Measurements from ENCODE around the gene NEDD4L. TPM values are rescaled to one million over a fixed set of nuclear protein-coding genes. Genes with fewer than 3 reads are reported as not detected.

The NEDD4L gene
- total RNA-seq, 6 experiments from 2014 or later = 11.2 to 28.1 (median 15.7) TPM

DNA sequence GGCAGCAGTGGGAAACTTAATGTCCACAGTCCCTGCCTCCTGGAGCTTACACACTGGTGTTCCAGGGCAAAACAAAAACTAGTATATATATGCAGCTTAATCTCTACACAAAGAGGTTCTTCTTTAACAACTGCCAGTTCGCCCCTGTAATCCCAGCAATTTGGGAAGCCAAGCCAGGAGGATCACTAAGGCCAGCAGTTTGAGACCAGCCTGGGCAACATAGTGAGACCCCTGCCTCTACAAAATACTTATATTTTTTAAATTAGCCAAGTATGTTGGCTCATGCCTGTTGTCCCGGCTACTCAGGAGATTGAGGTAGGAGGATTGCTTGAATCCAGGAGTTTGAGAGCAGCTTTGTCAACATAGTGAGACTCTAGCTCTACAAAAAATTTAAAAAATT is 17.2 kb upstream of the NEDD4L start:
- H3K36me3 Mint-ChIP-seq (ENCODE audit: low read depth) = no peaks in the 10 kb centered on the region
- H3K27ac Mint-ChIP-seq = no peak overlapping the region
- H3K4me3 Mint-ChIP-seq = no peak overlapping the region
- no peaks in the 10 kb centered on the region for H3K4me1 Mint-ChIP-seq (ENCODE audit: low read depth)
- H3K27me3 Mint-ChIP-seq (ENCODE audit: insufficient read depth) = peaks cover 29% of the 10 kb centered on the region
- no peak for DNase-seq
- TF ChIP-seq, protein P1, sequence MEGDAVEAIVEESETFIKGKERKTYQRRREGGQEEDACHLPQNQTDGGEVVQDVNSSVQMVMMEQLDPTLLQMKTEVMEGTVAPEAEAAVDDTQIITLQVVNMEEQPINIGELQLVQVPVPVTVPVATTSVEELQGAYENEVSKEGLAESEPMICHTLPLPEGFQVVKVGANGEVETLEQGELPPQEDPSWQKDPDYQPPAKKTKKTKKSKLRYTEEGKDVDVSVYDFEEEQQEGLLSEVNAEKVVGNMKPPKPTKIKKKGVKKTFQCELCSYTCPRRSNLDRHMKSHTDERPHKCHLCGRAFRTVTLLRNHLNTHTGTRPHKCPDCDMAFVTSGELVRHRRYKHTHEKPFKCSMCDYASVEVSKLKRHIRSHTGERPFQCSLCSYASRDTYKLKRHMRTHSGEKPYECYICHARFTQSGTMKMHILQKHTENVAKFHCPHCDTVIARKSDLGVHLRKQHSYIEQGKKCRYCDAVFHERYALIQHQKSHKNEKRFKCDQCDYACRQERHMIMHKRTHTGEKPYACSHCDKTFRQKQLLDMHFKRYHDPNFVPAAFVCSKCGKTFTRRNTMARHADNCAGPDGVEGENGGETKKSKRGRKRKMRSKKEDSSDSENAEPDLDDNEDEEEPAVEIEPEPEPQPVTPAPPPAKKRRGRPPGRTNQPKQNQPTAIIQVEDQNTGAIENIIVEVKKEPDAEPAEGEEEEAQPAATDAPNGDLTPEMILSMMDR (IDR thresholded peaks at IDR 0.05) = no peak
- H3K9me3 Mint-ChIP-seq = no peaks in the 10 kb centered on the region

DNA sequence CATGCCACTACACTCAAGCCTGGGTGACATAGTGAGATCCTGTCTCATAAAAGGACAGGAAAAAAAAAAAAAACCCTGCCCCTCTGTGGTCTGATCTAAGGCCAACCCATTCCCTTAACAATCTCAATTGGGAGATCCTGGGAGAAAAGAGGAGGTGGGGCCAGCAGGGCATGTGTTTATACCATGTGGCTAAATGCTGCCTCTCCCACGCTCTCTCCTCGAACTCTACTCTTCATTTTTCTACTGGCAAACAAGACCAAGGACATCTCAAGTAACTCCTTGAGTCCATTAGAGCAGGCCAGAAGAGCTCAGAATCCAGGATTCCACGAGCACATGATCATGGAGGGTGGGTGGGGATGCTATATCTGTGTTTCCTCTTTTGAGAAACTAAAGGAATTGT is 16.7 kb upstream of the NEDD4L start:
- Mint-ChIP-seq H3K27ac (no peak overlapping the region), H3K27me3 (ENCODE audit: insufficient read depth) (peaks cover 26% of the 10 kb centered on the region), H3K4me1 (ENCODE audit: low read depth) (no peaks in the 10 kb centered on the region), H3K9me3 (no peaks in the 10 kb centered on the region), H3K36me3 (ENCODE audit: low read depth) (no peaks in the 10 kb centered on the region), H3K4me3 (no peak overlapping the region)
- TF ChIP-seq, protein P1 (IDR thresholded peaks at IDR 0.05) = no peak
- DNase-seq = no peak

DNA sequence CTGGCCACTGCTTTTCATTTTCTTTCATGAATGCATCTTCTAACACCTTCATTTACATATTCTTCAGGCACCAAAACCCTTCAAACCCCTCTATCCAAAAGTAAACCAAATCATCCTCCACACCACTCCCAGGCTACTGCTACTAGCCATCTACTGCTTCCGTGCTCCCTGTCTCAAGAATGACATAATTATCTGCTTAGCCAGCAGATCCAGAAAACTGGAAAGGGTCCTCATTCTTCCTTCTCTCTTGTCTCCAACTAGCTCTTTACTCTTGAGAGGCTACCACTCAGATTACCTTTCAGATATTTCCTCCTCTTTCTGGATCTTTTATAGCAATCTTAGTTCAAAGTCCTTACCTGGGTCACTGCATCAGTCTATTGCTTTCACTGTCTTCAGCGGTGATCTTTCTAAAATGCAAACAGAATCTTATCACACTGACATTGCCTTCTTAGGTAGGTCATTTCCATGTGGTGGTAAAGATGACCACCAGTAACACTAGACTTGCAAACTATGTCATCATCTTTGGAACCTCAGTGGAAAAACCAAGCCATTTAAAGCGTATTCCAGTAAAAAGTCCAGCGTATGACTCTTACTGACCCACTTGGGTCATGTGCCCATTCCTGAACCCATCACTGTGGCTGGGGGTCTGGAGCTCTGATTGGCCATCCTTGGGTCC is 15.8 kb upstream of the NEDD4L start:
- no peak overlapping the region for H3K27ac Mint-ChIP-seq
- H3K36me3 Mint-ChIP-seq (ENCODE audit: low read depth) = no peaks in the 10 kb centered on the region
- no peak for DNase-seq
- H3K4me3 Mint-ChIP-seq = no peak overlapping the region
- no peaks in the 10 kb centered on the region for H3K9me3 Mint-ChIP-seq
- H3K4me1 Mint-ChIP-seq (ENCODE audit: low read depth) = no peaks in the 10 kb centered on the region
- TF ChIP-seq, protein P1 (IDR thresholded peaks at IDR 0.05) = no peak
- H3K27me3 Mint-ChIP-seq (ENCODE audit: insufficient read depth) = peaks cover 30% of the 10 kb centered on the region

DNA sequence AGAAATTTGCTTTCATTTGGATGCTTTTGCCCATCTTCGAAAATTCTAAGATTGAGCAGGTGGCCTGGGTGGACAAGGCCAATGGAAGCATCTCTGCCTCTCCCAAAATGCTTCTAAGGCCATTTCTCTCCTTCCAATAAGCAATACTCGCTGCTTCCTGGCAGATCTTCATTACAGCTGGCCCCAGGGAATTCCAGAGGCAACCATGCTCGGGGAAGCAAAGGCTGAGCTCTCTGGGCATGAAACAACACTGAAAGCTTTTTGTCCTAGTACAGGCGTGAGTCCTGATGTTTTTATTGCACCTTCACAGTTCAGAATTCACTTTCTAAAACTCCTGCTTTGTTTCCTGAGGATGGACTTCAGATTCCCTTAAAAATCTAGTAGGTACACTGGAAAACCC is 11.8 kb upstream of the NEDD4L start:
- Mint-ChIP-seq H3K36me3 (ENCODE audit: low read depth) (no peaks in the 10 kb centered on the region), H3K4me3 (no peak overlapping the region), H3K4me1 (ENCODE audit: low read depth) (no peaks in the 10 kb centered on the region), H3K27ac (no peak overlapping the region), H3K9me3 (no peaks in the 10 kb centered on the region), H3K27me3 (ENCODE audit: insufficient read depth) (peaks cover 28% of the 10 kb centered on the region)
- TF ChIP-seq, protein P1 (IDR thresholded peaks at IDR 0.05) = no peak
- no peak for DNase-seq

DNA sequence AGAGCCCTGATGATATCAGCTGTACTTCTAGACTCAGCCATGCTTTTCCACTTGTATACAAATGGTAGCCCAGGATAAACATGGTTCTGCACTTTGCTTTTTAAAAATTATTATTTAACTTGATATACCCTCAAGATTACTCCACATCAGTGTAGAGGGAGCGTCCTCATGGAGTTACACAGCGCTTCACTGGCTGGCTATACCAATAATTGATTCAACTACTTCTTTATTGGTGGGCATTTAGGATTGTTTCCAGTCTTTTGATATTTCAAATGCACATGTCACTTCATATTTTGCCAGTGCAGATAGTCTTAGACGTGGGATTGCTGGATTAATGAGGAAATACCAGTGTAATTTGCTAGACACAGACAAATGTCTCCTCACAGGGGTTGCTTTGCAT is 10.8 kb upstream of the NEDD4L start:
- TF ChIP-seq, protein P1 (IDR thresholded peaks at IDR 0.05) = no peak
- H3K36me3 Mint-ChIP-seq (ENCODE audit: low read depth) = no peaks in the 10 kb centered on the region
- no peaks in the 10 kb centered on the region for H3K4me1 Mint-ChIP-seq (ENCODE audit: low read depth)

More for the DNA sequence above, 10.8 kb upstream of the NEDD4L start:
- H3K27ac Mint-ChIP-seq = no peak overlapping the region
- peaks cover 28% of the 10 kb centered on the region for H3K27me3 Mint-ChIP-seq (ENCODE audit: insufficient read depth)
- DNase-seq = no peak
- no peaks in the 10 kb centered on the region for H3K9me3 Mint-ChIP-seq
- H3K4me3 Mint-ChIP-seq = no peak overlapping the region
